ENCODE measurements around the gene IPO8. TPM values are rescaled to one million over a fixed set of nuclear protein-coding genes. Genes with fewer than 3 reads are reported as not detected.

The IPO8 gene
- total and polyA plus RNA-seq, 9 donors, result 15.7 to 49.6 (median 44.3) TPM

Other genes with a start within 250 kb of the IPO8 start
- 10 to 100 TPM; 17.2 to 31.7 (median 25.9) TPM for gene CAPRIN2, start 59.1 kb upstream of the IPO8 start, total RNA-seq
- gene CAPRIN2, start 59.1 kb upstream of the IPO8 start, polyA plus RNA-seq, result 10 to 100 TPM; 16.8 to 20.1 TPM
- 1 to 10 TPM in 4 of 7 donors, under 1 TPM in 3; 0.33 to 2.8 (median 1.5) TPM for gene TSPAN11, start 230.9 kb upstream of the IPO8 start, total RNA-seq
- 1 to 10 TPM in 1 of 2 donors, under 1 TPM in 1; 0.84 to 2.2 TPM for gene TSPAN11, start 230.9 kb upstream of the IPO8 start, polyA plus RNA-seq

All from ovary (tissue), 9 donors.